Neutrophil (primary cell): Measurements from ENCODE around the gene L3MBTL1.
"Not testable (repeated sequence)": the region's sequence is repeated elsewhere in the genome, so short reads cannot be mapped to it uniquely, and the experiment has no call there.

Source experiments
- H3K27ac ChIP-seq: fragments of 200-600 bp; sonication (generic); 2 replicates; pipeline ENCODE4 v1.5.1; 2016; ENCODE audit warnings: mild to moderate bottlenecking, moderate library complexity
- H3K27me3 ChIP-seq: fragments of 200-600 bp; sonication (generic); 2 replicates; pipeline ENCODE4 v1.6.0; 2016; ENCODE audit warnings: mild to moderate bottlenecking
- H3K36me3 ChIP-seq: fragments of 200-600 bp; sonication (generic); 2 replicates; pipeline ENCODE4 v1.5.1; 2017
- H3K4me1 ChIP-seq, 2 experiments: fragments of 200-600 bp in 1 of 2; sonication (generic) in 1 of 2; 1 replicate in 1 of 2; 2 replicates in 1 of 2; pipeline versions ENCODE4 v1.5.1 to v1.6.1; 2013 to 2016; ENCODE audit warnings: low read depth in 1 of 2, low read length in 1 of 2, mild to moderate bottlenecking in 1 of 2, moderate library complexity in 1 of 2; ENCODE audit not compliant: control insufficient read depth in 1 of 2, insufficient read depth in 1 of 2
- H3K4me3 ChIP-seq, 2 experiments: fragments of 200-600 bp in 1 of 2; sonication (generic) in 1 of 2; 1 replicate in 1 of 2; 2 replicates in 1 of 2; pipeline ENCODE4 v1.5.1; 2013 to 2016; ENCODE audit warnings: low read depth in 1 of 2, low read length in 1 of 2, mild to moderate bottlenecking in 1 of 2, moderate library complexity in 1 of 2
- H3K9me3 ChIP-seq: fragments of 200-600 bp; sonication (generic); 2 replicates; pipeline ENCODE4 v1.5.1; 2016
- TF ChIP-seq, protein P1 (sequence below): fragments of 200-600 bp; sonication (generic); IDR thresholded peaks from 2 replicates; pipeline ENCODE4 v1.5.1; 2016; ENCODE audit warnings: antibody characterized with exemption

The L3MBTL1 gene

DNA sequence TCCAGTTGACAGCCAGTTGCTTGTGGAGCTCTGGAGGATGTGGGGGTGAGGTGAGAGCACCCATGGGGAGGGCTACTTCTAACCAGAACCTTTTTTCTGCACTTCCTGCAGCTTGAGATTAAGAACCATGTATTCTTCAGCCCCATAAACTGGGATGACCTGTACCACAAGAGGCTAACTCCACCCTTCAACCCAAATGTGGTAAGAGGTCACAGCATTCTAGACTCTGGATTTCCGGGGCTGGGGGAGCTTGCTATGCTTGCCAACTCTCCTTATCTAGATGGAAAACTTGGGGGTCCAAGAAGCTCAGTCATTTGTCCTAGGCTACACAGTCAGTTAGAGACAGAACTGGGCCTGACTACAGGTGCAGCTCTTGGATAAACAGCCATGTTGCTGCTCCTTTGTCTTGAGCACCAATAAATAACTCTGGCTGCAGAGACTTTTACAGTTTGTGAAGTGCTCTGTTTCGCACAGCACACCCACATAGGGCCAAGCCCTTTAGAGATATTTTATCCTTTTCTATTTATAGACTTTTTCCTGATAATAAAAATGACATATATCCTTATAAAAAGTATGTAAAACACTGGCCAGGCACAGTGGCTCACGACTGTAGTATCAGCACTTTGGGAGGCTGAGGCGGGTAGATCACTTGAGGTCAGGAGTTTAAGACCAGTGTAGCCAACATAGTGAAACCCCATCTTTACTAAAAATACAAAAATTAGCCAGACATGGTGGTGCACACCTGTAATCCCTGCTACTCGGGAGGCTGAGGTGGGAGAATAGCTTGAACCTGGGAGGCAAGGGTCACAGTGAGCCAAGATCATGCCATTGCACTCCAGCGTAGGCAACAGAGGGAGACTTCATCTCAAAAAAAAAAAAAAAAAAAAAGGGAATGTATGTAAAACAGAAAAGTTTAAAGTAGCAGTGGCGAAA lies 72.6 kb downstream of the L3MBTL1 start:
- no peaks in the 10 kb centered on the region for H3K36me3 ChIP-seq

DNA sequence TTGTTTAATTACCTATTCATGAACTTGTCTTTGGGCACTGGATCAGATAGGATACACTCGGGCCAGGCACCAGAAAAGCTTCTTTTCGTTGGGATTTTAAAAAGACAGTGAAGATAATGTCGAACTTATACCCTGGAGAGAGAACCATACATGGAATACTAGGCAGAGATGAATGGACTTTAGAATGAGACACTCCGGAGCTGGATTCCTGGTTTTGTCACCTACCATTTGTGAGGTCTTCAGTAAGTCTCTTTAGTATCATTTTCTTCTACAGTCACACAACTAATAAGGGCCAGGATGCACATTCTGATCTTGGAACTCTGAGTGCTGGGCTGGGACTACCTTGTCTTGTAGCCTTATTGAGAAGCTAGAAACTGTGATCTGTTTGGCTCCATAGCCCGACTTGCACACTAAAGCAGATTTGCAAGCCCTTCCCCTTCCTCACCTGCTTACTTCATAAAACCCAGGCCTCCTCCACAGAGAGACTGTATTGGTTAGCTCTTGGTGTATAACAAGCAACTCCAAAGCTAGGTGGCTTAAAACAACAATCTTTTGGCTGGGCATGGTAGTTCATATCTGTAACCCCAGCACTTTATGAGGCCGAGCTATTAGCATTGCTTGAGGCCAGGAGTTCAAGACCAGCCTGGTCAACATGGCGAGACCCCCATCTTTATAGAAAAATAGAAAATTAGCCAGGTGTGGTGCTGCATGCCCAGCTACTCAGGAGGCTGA lies 75.8 kb downstream of the L3MBTL1 start:
- TF ChIP-seq, protein P1, sequence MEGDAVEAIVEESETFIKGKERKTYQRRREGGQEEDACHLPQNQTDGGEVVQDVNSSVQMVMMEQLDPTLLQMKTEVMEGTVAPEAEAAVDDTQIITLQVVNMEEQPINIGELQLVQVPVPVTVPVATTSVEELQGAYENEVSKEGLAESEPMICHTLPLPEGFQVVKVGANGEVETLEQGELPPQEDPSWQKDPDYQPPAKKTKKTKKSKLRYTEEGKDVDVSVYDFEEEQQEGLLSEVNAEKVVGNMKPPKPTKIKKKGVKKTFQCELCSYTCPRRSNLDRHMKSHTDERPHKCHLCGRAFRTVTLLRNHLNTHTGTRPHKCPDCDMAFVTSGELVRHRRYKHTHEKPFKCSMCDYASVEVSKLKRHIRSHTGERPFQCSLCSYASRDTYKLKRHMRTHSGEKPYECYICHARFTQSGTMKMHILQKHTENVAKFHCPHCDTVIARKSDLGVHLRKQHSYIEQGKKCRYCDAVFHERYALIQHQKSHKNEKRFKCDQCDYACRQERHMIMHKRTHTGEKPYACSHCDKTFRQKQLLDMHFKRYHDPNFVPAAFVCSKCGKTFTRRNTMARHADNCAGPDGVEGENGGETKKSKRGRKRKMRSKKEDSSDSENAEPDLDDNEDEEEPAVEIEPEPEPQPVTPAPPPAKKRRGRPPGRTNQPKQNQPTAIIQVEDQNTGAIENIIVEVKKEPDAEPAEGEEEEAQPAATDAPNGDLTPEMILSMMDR = no peak
- no peak overlapping the region for H3K4me3 ChIP-seq
- peaks cover 10 to 22% of the 10 kb centered on the region in 2 experiments for H3K4me1 ChIP-seq
- no peak overlapping the region for H3K27ac ChIP-seq
- H3K9me3 ChIP-seq = no peaks in the 10 kb centered on the region
- H3K36me3 ChIP-seq = no peaks in the 10 kb centered on the region
- H3K27me3 ChIP-seq = no peaks in the 10 kb centered on the region

More for the DNA sequence above, 72.6 kb downstream of the L3MBTL1 start:
- TF ChIP-seq, protein P1 = no peak
- H3K9me3 ChIP-seq = no peaks in the 10 kb centered on the region
- peaks cover 10 to 22% of the 10 kb centered on the region in 2 experiments for H3K4me1 ChIP-seq
- no peaks in the 10 kb centered on the region for H3K27me3 ChIP-seq
- no peak overlapping the region for H3K27ac ChIP-seq
- no peak overlapping the region for H3K4me3 ChIP-seq

DNA sequence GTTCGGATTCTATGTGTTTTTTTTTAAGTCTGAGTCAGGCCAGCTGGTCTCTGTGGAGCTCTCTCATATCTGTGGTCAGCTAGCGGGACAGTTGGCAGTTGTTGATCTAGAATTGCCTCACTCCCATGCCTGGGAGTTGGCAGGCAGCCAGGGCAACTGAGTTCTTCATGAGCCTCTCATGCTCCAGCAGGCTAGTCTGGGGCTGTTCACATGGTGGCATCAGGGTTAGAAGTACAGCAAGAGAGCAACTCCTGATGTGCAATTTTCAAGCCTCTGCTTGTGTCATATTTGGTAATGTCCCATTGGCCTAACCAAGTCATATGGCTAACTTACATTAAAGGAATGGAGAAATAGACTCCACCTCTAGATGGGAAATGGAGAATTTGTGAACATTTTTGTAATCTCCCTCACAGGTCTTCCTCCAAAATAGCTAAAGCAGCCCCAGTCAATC lies 76.5 kb downstream of the L3MBTL1 start:
- no peaks in the 10 kb centered on the region for H3K9me3 ChIP-seq
- peak overlapping the region; percentile 14 for H3K27ac ChIP-seq
- H3K36me3 ChIP-seq = no peaks in the 10 kb centered on the region
- peaks cover 10 to 17% of the 10 kb centered on the region in 2 experiments for H3K4me1 ChIP-seq
- TF ChIP-seq, protein P1 = no peak
- H3K4me3 ChIP-seq = no peak overlapping the region
- H3K27me3 ChIP-seq = no peaks in the 10 kb centered on the region

DNA sequence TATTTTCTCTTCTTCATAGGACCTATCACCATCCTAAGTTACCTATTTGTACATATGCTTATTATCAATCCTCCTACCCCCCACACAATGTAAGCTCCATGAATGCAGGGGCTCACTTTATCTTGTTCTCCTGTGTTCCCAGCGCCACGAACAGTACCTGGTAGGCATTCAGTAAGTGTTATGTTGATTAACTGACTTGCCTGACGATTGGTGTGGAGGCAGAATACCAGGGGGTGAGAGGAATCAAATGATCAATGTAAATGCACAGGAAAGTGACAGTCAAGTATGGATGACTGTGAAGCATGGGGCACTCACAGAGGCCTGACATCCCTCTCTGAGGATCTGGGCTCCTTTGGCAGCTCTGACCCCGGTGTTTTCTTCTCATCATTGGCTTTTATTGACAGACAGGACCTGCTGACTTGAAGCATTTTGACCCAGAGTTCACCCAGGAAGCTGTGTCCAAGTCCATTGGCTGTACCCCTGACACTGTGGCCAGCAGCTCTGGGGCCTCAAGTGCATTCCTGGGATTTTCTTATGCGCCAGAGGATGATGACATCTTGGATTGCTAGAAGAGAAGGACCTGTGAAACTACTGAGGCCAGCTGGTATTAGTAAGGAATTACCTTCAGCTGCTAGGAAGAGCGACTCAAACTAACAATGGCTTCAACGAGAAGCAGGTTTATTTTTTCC lies 77.1 kb downstream of the L3MBTL1 start:
- Histone ChIP-seq H3K4me3 (no peak overlapping the region), H3K4me1 (peaks cover 11 to 17% of the 10 kb centered on the region in 2 experiments), H3K27me3 (no peaks in the 10 kb centered on the region), H3K27ac (no peak overlapping the region), H3K9me3 (no peaks in the 10 kb centered on the region), H3K36me3 (no peaks in the 10 kb centered on the region)
- TF ChIP-seq, protein P1 = no peak

DNA sequence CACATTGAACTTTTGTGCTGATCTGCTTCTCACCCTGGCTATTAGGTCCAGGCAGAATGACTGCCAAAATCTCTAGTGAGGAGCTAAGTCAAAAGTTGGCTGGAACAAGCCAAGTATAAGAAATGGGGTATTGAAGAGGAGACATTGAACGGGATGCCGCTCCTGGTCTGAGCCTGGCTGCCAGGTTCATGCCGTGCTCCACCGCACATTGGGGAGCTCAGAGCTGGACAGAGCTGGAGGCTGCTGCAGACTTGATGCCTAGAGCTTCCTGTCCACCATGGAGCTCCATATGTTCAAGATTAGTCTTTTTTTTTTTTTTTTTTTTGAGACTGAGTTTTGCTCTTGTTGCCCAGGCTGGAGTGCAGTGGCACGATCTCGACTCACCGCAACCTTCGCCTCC lies 79.1 kb downstream of the L3MBTL1 start:
- Histone ChIP-seq H3K27me3 (no peaks in the 10 kb centered on the region), H3K9me3 (no peaks in the 10 kb centered on the region), H3K27ac (no peak overlapping the region), H3K4me1 (peaks cover 24 to 29% of the 10 kb centered on the region in 2 experiments), H3K36me3 (no peaks in the 10 kb centered on the region), H3K4me3 (no peak overlapping the region)
- TF ChIP-seq, protein P1 = no peak

DNA sequence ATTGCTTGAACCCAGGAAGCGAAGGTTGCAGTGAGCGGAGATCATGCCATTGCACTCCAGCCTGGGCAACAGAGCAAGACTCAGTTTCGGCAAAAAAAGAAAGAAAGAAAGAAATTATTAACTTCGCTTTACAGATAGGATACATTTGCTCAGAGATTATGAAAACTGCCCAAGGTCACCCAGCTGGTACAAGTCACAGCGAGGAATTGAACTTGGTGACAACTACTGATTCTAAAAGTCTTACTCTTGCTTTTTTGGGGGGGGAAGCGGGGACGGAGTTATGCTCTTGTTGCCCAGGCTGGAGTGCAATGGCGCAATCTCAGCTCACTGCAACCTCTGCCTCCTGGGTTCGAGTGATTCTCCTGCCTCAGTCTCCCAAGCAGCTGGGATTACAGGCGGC lies 81.0 kb downstream of the L3MBTL1 start:
- H3K9me3 ChIP-seq, H3K36me3 ChIP-seq, H3K27ac ChIP-seq: not testable (repeated sequence)

More for the DNA sequence above, 81.0 kb downstream of the L3MBTL1 start:
- not testable (repeated sequence) for H3K4me3 ChIP-seq, H3K27me3 ChIP-seq
- H3K4me1 ChIP-seq = peaks cover 24 to 25% of the 10 kb centered on the region in 2 experiments
